NAMALWA (cell line): ENCODE data around the gene TMPRSS3.

Experiments
- DNase-seq: peaks from one replicate; pipeline ENCODE4 v3.0.0-alpha.2; 2015; ENCODE audit warnings: low spot score

TMPRSS3 gene

GRCh38 chr21:42370894-42371654, 24.8 kb downstream of the TMPRSS3 start:
- no peak for DNase-seq

- no peak for DNase-seq
Measured at GRCh38 chr21:42369821-42370220, 26.0 kb downstream of the TMPRSS3 start.

GRCh38 chr21:42367367-42368165, 28.3 kb downstream of the TMPRSS3 start:
- peak; percentile 29 for DNase-seq

GRCh38 chr21:42366292-42367010, 29.4 kb downstream of the TMPRSS3 start, which contains the start of gene TFF1:
Gene TFF1 (minus strand): TSS chr21:42366535. CDS start chr21:42366495, 40 bp downstream.
- DNase-seq, result no peak

GRCh38 chr21:42365770-42366169, 30.1 kb downstream of the TMPRSS3 start:
- no peak for DNase-seq

GRCh38 chr21:42364304-42364865, 31.5 kb downstream of the TMPRSS3 start:
- no peak for DNase-seq

- DNase-seq, result no peak
Measured at GRCh38 chr21:42363312-42363711, 32.5 kb downstream of the TMPRSS3 start.

- DNase-seq, result peak; percentile 20
Measured at GRCh38 chr21:42362700-42363099, 33.2 kb downstream of the TMPRSS3 start.

- DNase-seq, result no peak
Measured at GRCh38 chr21:42362198-42362597, 33.7 kb downstream of the TMPRSS3 start.

- DNase-seq, result no peak
Measured at GRCh38 chr21:42361286-42361685, 34.6 kb downstream of the TMPRSS3 start.

GRCh38 chr21:42360317-42360716, 35.5 kb downstream of the TMPRSS3 start:
- peak; percentile 64 for DNase-seq

GRCh38 chr21:42358937-42359336, 36.9 kb downstream of the TMPRSS3 start:
- DNase-seq, result no peak

GRCh38 chr21:42358261-42358660, 37.6 kb downstream of the TMPRSS3 start:
- DNase-seq, result no peak

GRCh38 chr21:42357307-42357706, 38.5 kb downstream of the TMPRSS3 start:
- DNase-seq, result no peak

GRCh38 chr21:42356650-42357049, 39.2 kb downstream of the TMPRSS3 start:
- DNase-seq, result no peak

- no peak for DNase-seq
Measured at GRCh38 chr21:42356046-42356445, 39.8 kb downstream of the TMPRSS3 start.

- no peak for DNase-seq
Measured at GRCh38 chr21:42353623-42354022, 42.2 kb downstream of the TMPRSS3 start.

- no peak for DNase-seq
Measured at GRCh38 chr21:42352441-42353095, 43.3 kb downstream of the TMPRSS3 start.

GRCh38 chr21:42351626-42352440, 44.0 kb downstream of the TMPRSS3 start:
- DNase-seq, result no peak

- DNase-seq, result no peak
Measured at GRCh38 chr21:42350927-42351426, 44.9 kb downstream of the TMPRSS3 start, which contains the start of gene TFF2. Gene TFF2 (minus strand): TSS chr21:42350994. CDS start chr21:42350957, 37 bp downstream.
